ENCODE data around the gene DIABLO. TPM values are rescaled to one million over a fixed set of nuclear protein-coding genes. Genes with fewer than 3 reads are reported as not detected.
A peak's percentile ranks its signal among the peaks of the same experiment; 100 is the strongest.
"Not testable (repeated sequence)": the region's sequence is repeated elsewhere in the genome, so short reads cannot be mapped to it uniquely, and the experiment has no call there.

The DIABLO gene
- total and polyA plus RNA-seq, 12 donors = 40.2 to 100 (median 51.9) TPM

DNA sequence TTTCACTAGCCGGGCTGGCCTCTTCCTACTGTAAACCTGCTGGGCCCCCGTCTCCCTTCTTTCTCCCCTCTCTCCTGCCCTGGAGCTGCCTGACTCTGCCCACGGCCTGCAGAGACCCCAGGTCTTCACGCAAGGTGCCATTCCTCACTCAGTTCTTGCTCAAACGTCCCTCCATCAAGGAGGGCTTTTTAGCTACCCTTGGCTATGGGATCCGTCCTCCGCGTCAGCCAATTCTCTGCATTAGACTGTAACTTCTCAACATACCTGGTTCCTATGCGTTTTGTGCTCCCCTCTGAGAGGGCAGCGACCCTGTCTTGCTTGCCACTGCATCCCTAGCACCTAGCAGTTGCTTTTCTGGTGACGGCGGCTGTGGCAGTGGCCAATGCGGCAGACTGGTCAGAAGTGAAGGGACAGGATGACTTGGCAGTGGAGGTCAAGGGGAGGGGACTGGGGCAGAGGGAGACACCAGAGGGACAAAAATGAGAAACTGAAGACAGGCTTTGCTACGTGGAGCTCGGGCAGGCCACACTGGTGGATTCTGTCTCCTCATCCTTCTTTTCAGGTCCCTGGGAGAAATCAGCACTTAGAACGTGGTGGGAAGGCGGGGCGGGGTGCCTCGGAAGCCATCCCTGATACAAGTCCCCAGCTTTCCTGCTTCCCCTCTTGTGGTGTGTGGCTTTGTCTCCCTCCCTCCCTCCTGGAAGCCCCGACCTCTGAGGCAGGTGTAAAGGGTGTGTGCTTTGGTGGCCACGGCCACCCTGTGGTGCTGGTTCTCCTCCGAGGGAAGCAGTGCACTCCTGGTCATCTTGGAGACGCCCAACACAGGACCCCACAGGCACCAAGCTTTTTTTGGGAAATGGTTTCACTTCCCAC is 20.6 kb downstream of the DIABLO start:
- TF ChIP-seq, protein P1, sequence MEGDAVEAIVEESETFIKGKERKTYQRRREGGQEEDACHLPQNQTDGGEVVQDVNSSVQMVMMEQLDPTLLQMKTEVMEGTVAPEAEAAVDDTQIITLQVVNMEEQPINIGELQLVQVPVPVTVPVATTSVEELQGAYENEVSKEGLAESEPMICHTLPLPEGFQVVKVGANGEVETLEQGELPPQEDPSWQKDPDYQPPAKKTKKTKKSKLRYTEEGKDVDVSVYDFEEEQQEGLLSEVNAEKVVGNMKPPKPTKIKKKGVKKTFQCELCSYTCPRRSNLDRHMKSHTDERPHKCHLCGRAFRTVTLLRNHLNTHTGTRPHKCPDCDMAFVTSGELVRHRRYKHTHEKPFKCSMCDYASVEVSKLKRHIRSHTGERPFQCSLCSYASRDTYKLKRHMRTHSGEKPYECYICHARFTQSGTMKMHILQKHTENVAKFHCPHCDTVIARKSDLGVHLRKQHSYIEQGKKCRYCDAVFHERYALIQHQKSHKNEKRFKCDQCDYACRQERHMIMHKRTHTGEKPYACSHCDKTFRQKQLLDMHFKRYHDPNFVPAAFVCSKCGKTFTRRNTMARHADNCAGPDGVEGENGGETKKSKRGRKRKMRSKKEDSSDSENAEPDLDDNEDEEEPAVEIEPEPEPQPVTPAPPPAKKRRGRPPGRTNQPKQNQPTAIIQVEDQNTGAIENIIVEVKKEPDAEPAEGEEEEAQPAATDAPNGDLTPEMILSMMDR (IDR thresholded peaks at IDR 0.05) = no peak
- TF ChIP-seq POLR2A (IDR thresholded peaks at IDR 0.05) = no peak
- Histone ChIP-seq H3K36me3 (replicated peaks in 1 of 2) (peaks cover 0 to 36% of the 10 kb centered on the region in 2 donors), H3K4me3 (no peak overlapping the region), H3K27me3 (peaks cover 29% of the 10 kb centered on the region), H3K4me1 (replicated peaks in 1 of 2) (peaks cover 8% of the 10 kb centered on the region in 2 donors), H3K27ac (peak overlapping the region in 1 of 5 donors; percentile 12), H3K9me3 (replicated peaks in 1 of 3) (no peaks in the 10 kb centered on the region)
- intact Hi-C loops (cut with DNase I) = no loop called here
- DNase-seq = peak in 3 of 7 donors; percentile 33 to 76 (median 33)
- 42 to 55% (median 44%) methylated on average over 19 to 23 of the region's 23 CpGs for WGBS, 4 donors

DNA sequence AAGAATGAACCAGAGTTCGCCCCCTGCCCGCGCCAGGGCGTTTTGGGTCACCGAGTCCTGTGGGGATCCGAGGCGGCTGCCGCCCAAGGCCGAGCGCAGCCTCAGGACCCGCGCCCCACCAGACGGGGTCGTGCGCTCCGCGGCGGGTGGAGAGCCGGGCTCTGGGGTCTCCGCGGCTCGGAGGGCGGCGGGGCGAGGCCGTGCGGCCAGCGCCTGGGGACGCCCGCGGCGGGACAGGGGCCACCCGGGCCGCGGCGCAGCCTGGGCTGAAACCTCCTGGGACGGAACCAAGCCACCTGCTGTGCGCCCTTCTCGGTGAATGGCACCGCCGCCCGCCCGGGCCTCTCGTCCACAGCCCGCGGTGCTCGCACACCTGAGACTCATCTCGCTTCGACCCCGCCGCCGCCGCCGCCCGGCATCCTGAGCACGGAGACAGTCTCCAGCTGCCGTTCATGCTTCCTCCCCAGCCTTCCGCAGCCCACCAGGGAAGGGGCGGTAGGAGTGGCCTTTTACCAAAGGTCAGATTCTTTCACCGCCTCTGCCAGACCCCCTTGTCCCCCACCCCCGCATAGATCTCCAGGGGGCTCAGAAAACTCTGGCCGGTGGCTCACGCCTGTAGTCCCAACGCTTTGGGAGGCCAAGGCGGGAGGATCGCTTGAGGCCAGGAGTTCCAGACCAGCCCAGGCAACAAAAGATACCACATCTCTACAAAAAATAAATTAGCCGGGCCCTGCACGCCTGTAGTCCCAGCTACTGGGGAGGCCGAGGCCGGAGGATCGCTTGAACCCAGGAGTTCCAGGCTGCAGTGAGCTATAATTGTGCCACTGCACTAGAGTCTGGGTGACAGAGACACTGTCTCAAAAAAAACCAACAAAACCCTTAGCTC is 21.4 kb downstream of the DIABLO start:
- Histone ChIP-seq H3K27ac (peak overlapping the region in 1 of 5 donors; percentile 12), H3K27me3 (peaks cover 29% of the 10 kb centered on the region), H3K36me3 (replicated peaks in 1 of 2) (peaks cover 0 to 27% of the 10 kb centered on the region in 2 donors), H3K4me3 (peak overlapping the region in 1 of 4 donors; percentile 79), H3K9me3 (replicated peaks in 1 of 3) (no peaks in the 10 kb centered on the region), H3K4me1 (replicated peaks in 1 of 2) (peaks cover 8% of the 10 kb centered on the region in 2 donors)
- 11 to 63% (median 15%) methylated on average over 12 to 71 of the region's 71 CpGs for WGBS, 4 donors
- no peak for DNase-seq
- TF ChIP-seq POLR2A (IDR thresholded peaks at IDR 0.05) = no peak
- TF ChIP-seq, protein P1 (IDR thresholded peaks at IDR 0.05) = no peak
- intact Hi-C loops (cut with DNase I) = no loop called here

DNA sequence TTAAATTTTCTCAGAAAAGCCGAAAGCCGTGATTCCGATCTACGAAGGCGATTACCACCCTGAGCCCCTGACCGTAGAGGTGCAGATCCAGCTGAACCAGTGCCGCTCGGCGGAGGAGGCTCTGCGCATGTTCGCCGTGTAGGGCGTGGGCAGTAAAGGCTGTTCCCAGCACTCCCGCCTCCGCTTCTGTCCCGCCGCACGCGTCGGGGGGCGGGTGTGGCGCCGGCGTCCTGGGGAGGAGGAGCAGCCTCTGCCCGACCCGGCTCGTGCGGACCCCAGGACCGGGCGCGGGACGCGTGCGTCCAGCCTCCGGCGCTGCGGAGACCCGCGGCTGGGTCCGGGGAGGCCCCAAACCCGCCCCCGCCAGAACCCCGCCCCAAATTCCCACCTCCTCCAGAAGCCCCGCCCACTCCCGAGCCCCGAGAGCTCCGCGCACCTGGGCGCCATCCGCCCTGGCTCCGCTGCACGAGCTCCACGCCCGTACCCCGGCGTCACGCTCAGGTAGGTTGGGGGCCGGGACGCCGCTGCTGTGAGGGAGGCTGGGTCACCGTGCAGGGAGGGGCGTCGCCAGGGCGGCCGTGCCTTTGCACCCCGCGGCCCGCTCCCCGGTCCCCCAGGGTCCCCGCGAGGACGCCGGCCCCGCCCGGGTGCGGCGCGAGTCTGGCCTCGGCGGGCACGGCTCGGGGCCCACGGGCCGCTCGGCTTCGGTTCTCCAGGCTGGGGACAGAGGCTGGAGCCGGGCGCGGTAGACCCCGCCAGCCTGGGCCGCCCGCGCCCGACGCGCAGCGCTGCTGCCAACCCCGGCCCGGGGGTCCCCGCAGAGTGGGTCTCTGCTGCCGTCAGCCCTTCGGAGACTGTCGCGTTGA is 22.3 kb downstream of the DIABLO start, which contains the start of gene B3GNT4:
B3GNT4 (plus strand) TSS at position 409 of the 866 bp plus-strand sequence. CDS start 910 bp downstream, outside the sequence.
- DNase-seq = peak in 6 of 7 donors; percentile 41 to 78 (median 53)
- TF ChIP-seq, protein P1 (IDR thresholded peaks at IDR 0.05) = no peak
- TF ChIP-seq POLR2A (IDR thresholded peaks at IDR 0.05) = no peak
- intact Hi-C loops (cut with DNase I) = no loop called here
- no peak within 1 kb of the TSS for H3K27ac ChIP-seq
- no peaks in the 10 kb centered on the region for H3K9me3 ChIP-seq (replicated peaks in 1 of 3)
- peaks cover 29% of the 10 kb centered on the region for H3K27me3 ChIP-seq
- 0 to 1% (median 0%) methylated on average over 1 to 104 of the region's 104 CpGs for WGBS, 4 donors
- H3K4me3 ChIP-seq = peak within 1 kb of the TSS in 2 of 4 donors; percentile 29 to 79
- H3K4me1 ChIP-seq (replicated peaks in 1 of 2) = peaks cover 8% of the 10 kb centered on the region in 2 donors
- peaks cover 0 to 18% of the 10 kb centered on the region in 2 donors for H3K36me3 ChIP-seq (replicated peaks in 1 of 2)

DNA sequence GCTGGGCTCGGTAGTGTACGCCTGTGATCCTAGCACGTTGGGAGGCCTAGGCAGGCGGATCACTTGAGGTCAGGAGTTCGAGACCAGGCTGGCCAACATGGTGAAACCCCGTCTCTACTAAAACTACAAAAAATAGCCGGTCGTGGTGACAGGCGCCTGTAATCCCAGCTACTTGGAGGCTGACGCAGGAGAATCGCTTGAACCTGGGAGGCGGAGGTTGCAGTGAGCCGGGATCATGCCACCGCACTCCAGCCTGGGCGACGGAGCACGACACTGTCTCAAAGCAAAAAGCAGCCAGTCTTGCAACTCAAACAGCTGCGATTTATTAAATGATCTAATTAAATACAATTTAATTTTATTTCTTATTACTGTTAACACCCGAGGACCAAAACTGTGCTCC is 23.0 kb downstream of the DIABLO start:
- DNase-seq; H3K9me3 ChIP-seq (replicated peaks in 1 of 3); intact Hi-C loops (cut with DNase I); H3K4me1 ChIP-seq (replicated peaks in 1 of 2); H3K27ac ChIP-seq: not testable (repeated sequence)
- peaks cover 29% of the 10 kb centered on the region for H3K27me3 ChIP-seq
- 49 to 69% (median 65%) methylated on average over 11 to 19 of the region's 19 CpGs for WGBS, 4 donors
- H3K36me3 ChIP-seq (replicated peaks in 1 of 2) = peaks cover 0 to 11% of the 10 kb centered on the region in 2 donors
- peak overlapping the region in 2 of 4 donors; percentile 29 to 79 for H3K4me3 ChIP-seq
